Cardiac septum (tissue), 1 donor: ENCODE results near the gene MYZAP. TPM values are rescaled to one million over a fixed set of nuclear protein-coding genes. Genes with fewer than 3 reads are reported as not detected.

Experiments
- DNase-seq: peaks from one replicate; pipeline ENCODE4 v3.0.0-alpha.2; 2020; ENCODE audit warnings: low spot score
- intact Hi-C: fragments of 100-400 bp; cut with DNase I; formaldehyde crosslinking; loops from one replicate; pipeline ENCODE4 v1.14.0; 2022
- total RNA-seq: library from RNA; stranded (reverse); fragmentation: NEBNext Ultra II Directional; extraction: Animal tissue kit (Norgen Biotek cat#: 25700); gene quantifications from one replicate; pipeline ENCODE4 v1.2.1, GENCODE V29; 2021
- donor health status: DM: no; HTN: no; CAD: no.

MYZAP gene
- total RNA-seq, 1 donor from 2014 or later: 658 TPM

- peak; percentile 95 for DNase-seq
Measured at GRCh38 chr15:57706405-57707209, 114.9 kb downstream of the MYZAP start, which contains the start of gene POLR2M. Gene POLR2M (plus strand): TSS chr15:57706714. CDS start chr15:57706843, 129 bp downstream.

GRCh38 chr15:57708047-57708446 is 116.3 kb downstream of the MYZAP start:
- intact Hi-C loops: loop anchor here (10.0 kb wide), 1 partner anchor 153 kb away; no protein-coding TSS in a partner anchor
- no peak for DNase-seq

More at GRCh38 chr15:57706405-57707209, 114.9 kb downstream of the MYZAP start, which contains the start of gene POLR2M:
- intact Hi-C loops: loop anchor here (10.0 kb wide), 1 partner anchor 152 kb away; no protein-coding TSS in a partner anchor

- no peak for DNase-seq
- intact Hi-C loops: no loop called here
Measured at GRCh38 chr15:57718309-57718708, 126.6 kb downstream of the MYZAP start.

- DNase-seq: no peak
- intact Hi-C loops: no loop called here
Measured at GRCh38 chr15:57720867-57721266, 129.2 kb downstream of the MYZAP start.

GRCh38 chr15:57726411-57726810 is 134.7 kb downstream of the MYZAP start:
- intact Hi-C loops: loop anchor here (5.0 kb wide), 1 partner anchor 59 kb away; no protein-coding TSS in a partner anchor
- DNase-seq: no peak

- no peak for DNase-seq
- intact Hi-C loops: loop anchor here (5.0 kb wide), 1 partner anchor 60 kb away; no protein-coding TSS in a partner anchor
Measured at GRCh38 chr15:57727031-57727430, 135.3 kb downstream of the MYZAP start.

GRCh38 chr15:57728436-57728835 is 136.7 kb downstream of the MYZAP start:
- intact Hi-C loops: loop anchor here (5.0 kb wide), 1 partner anchor 61 kb away; no protein-coding TSS in a partner anchor
- DNase-seq: no peak

GRCh38 chr15:57730876-57731275 is 139.2 kb downstream of the MYZAP start:
- no peak for DNase-seq
- intact Hi-C loops: loop anchor here (5.0 kb wide), 1 partner anchor 169 kb away; no protein-coding TSS in a partner anchor

- intact Hi-C loops: loop anchor here (5.0 kb wide), 1 partner anchor 169 kb away; no protein-coding TSS in a partner anchor
- DNase-seq: no peak
Measured at GRCh38 chr15:57731530-57732103, 139.9 kb downstream of the MYZAP start.

- no peak for DNase-seq
- intact Hi-C loops: loop anchor here (5.0 kb wide), 1 partner anchor 170 kb away; no protein-coding TSS in a partner anchor
Measured at GRCh38 chr15:57732526-57733331, 141.0 kb downstream of the MYZAP start.

- intact Hi-C loops: loop anchor here (5.0 kb wide), 1 partner anchor 173 kb away; no protein-coding TSS in a partner anchor
- no peak for DNase-seq
Measured at GRCh38 chr15:57734860-57735259, 143.2 kb downstream of the MYZAP start.

Other genes starting within 250 kb of the MYZAP start
- gene CGNL1, start 215.4 kb upstream of the MYZAP start, total RNA-seq: 19.6 TPM
- 80.8 TPM for gene POLR2M, start 114.8 kb downstream of the MYZAP start, total RNA-seq